ENCODE results near the gene CFDP1. TPM values are rescaled to one million over a fixed set of nuclear protein-coding genes. Genes with fewer than 3 reads are reported as not detected.

CFDP1 gene
- total RNA-seq, result 100 to 1,000 TPM in 3 of 4 donors, 10 to 100 TPM in 1; 51.2 to 318 (median 145) TPM

- H3K36me3 ChIP-seq, result no peaks in the 10 kb centered on the region
- TF ChIP-seq POLR2AphosphoS5 (IDR thresholded peaks at IDR 0.05), result peak; percentile 74 to 84 (median 78)
- TF ChIP-seq EP300 (IDR thresholded peaks at IDR 0.05; ENCODE audit: low read depth), result no peak
- TF ChIP-seq CTCF (IDR thresholded peaks at IDR 0.05), result no peak
- peak; percentile 67 for TF ChIP-seq POLR2A (IDR thresholded peaks at IDR 0.05)
- in situ Hi-C loops (cut with MboI; ENCODE audit: low pct_ligation_motif_present in 1 of 4, low pct_unique_long_range_greater_than_20kb in 1 of 4, low sequenced_read_pairs in 3 of 4) (no loop called here), intact Hi-C loops (cut with DNase I; ENCODE audit: low total_unique reads) (loop anchor here (5.0 kb wide), 1 partner anchor 214 kb away; the partner anchor contains the start of genes KARS1 and TERF2IP)
- peaks cover 0 to 29% (median 12%) of the 10 kb centered on the region in 4 donors for H3K4me1 ChIP-seq
- H3K9me3 ChIP-seq, result no peaks in the 10 kb centered on the region
- WGBS, 2 donors (ENCODE audit: low coverage in 1 of 2), result 1% methylated on average over 56 of the region's 85 CpGs; no CpG with 5 or more reads in 1 of the 2 donors
- peak within 1 kb of the TSS; percentile 65 to 96 (median 75) for H3K4me3 ChIP-seq
- peak within 1 kb of the TSS; percentile 94 to 98 (median 96) for H3K27ac ChIP-seq
- H3K27me3 ChIP-seq, result no peaks in the 10 kb centered on the region
- DNase-seq, result peak; percentile 96
Measured at GRCh38 chr16:75432828-75433731, at the start of gene CFDP1. Gene CFDP1 (minus strand): TSS chr16:75433503. CDS start chr16:75433352, 151 bp downstream.

- Histone ChIP-seq H3K27me3 (no peaks in the 10 kb centered on the region), H3K4me3 (no peak overlapping the region), H3K4me1 (peaks cover 0 to 20% (median 12%) of the 10 kb centered on the region in 4 donors), H3K9me3 (no peaks in the 10 kb centered on the region), H3K36me3 (no peaks in the 10 kb centered on the region), H3K27ac (no peak overlapping the region)
- intact Hi-C loops (cut with DNase I; ENCODE audit: low total_unique reads), result no loop called here
- WGBS, 2 donors (ENCODE audit: low coverage in 1 of 2), result 75 to 82% methylated on average over 7 to 14 of the region's 14 CpGs
- in situ Hi-C loops (cut with MboI; ENCODE audit: low pct_ligation_motif_present in 1 of 4, low pct_unique_long_range_greater_than_20kb in 1 of 4, low sequenced_read_pairs in 3 of 4), result loop anchor here in 3 of 4 donors (25.0 kb wide), 1 partner anchor 280 kb away; no protein-coding TSS in a partner anchor
- TF ChIP-seq POLR2A (IDR thresholded peaks at IDR 0.05) (no peak), EP300 (IDR thresholded peaks at IDR 0.05; ENCODE audit: low read depth) (no peak), POLR2AphosphoS5 (IDR thresholded peaks at IDR 0.05) (no peak), CTCF (IDR thresholded peaks at IDR 0.05) (no peak)
- no peak for DNase-seq
Measured at GRCh38 chr16:75482434-75483205, 49.3 kb upstream of the CFDP1 start.

GRCh38 chr16:75481475-75481874, 48.2 kb upstream of the CFDP1 start:
- WGBS, 2 donors (ENCODE audit: low coverage in 1 of 2), result 88 to 92% methylated on average over 6 to 7 of the region's 7 CpGs
- Histone ChIP-seq H3K9me3 (no peaks in the 10 kb centered on the region), H3K4me3 (no peak overlapping the region), H3K4me1 (peaks cover 0 to 12% (median 5%) of the 10 kb centered on the region in 4 donors), H3K36me3 (no peaks in the 10 kb centered on the region), H3K27me3 (no peaks in the 10 kb centered on the region), H3K27ac (no peak overlapping the region)
- intact Hi-C loops (cut with DNase I; ENCODE audit: low total_unique reads), result no loop called here
- TF ChIP-seq CTCF (IDR thresholded peaks at IDR 0.05) (no peak), POLR2A (IDR thresholded peaks at IDR 0.05) (no peak), POLR2AphosphoS5 (IDR thresholded peaks at IDR 0.05) (no peak), EP300 (IDR thresholded peaks at IDR 0.05; ENCODE audit: low read depth) (no peak)
- no peak for DNase-seq
- in situ Hi-C loops (cut with MboI; ENCODE audit: low pct_ligation_motif_present in 1 of 4, low pct_unique_long_range_greater_than_20kb in 1 of 4, low sequenced_read_pairs in 3 of 4), result loop anchor here in 3 of 4 donors (25.0 kb wide), 1 partner anchor 281 kb away; no protein-coding TSS in a partner anchor
